ENCODE results near the gene ANO7.

Gene ANO7

DNA sequence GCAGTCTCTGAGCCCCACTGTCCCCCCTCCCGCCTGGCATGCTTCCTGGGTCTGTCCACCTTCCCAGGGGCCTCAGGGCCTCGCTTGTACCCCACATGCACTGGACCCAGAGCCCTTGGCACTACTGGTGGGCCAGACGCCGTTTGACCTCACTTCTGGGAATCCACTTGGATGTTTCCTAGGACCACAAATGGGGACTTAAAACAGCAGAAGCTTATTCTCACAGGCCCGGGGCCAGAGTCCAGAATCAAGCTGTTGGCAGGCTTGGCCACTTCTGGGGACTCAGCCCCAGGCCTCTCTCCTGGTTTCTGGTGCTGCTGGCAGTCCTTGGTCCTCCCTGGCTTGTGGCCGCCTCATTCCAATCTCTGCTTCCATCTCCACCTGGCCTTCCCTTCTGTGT lies 19.6 kb downstream of the ANO7 start:
- no peak for DNase-seq (ENCODE audit: low spot score)

DNA sequence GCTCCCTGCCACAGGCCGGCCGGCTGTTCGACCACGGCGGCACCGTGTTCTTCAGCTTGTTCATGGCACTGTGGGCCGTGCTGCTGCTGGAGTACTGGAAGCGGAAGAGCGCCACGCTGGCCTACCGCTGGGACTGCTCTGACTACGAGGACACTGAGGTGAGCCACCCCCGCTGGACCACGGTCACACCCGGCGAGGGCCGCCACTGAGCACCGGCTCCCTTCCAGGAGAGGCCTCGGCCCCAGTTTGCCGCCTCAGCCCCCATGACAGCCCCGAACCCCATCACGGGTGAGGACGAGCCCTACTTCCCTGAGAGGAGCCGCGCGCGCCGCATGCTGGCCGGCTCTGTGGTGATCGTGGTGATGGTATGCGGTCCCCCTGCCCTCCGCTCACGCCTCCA lies 20.8 kb downstream of the ANO7 start:
- DNase-seq (ENCODE audit: low spot score), result no peak

GRCh38 chr2:241211276-241211675 lies 22.8 kb downstream of the ANO7 start:
- DNase-seq (ENCODE audit: low spot score), result no peak

DNA sequence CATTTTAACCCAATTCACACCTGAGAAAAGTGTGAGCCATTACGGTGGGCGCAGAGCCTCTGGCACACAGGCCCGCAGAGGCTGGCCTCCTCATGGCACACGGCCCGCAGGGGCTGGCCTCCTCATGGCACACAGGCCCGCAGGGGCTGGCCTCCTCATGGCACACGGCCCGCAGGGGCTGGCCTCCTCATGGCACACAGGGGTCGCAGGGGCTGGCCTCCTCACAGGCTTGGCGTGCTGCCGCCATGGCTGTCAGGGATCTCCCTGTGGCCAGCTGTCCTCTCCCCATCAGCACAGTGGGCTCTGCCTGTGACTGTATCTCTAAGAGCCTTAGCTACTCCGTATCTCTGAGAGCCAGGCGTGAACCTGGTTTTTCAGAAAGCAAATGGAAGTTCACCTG lies 24.6 kb downstream of the ANO7 start:
- DNase-seq (ENCODE audit: low spot score), result no peak

GRCh38 chr2:241213567-241213966 lies 25.1 kb downstream of the ANO7 start:
- no peak for DNase-seq (ENCODE audit: low spot score)

DNA sequence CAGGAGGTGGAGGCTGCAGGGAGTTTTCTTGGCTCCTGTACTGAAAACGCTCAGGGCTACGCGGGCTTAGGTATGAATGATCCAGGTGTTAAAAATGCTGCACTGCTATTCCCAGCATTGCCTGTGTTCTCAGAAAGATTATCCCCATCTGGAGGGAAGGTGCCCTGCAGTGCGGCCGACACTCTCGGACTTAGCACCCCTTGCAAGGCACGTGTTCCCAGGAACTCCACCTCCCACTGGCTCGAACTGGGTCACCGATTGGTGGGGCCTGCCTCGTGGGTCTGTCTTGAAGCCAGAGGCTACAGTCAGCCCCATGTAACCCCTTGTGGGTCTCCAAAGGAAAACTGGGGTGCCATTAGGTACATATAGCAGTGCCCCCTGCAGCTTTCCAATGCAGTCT lies 25.7 kb downstream of the ANO7 start:
- DNase-seq (ENCODE audit: low spot score), result no peak

DNA sequence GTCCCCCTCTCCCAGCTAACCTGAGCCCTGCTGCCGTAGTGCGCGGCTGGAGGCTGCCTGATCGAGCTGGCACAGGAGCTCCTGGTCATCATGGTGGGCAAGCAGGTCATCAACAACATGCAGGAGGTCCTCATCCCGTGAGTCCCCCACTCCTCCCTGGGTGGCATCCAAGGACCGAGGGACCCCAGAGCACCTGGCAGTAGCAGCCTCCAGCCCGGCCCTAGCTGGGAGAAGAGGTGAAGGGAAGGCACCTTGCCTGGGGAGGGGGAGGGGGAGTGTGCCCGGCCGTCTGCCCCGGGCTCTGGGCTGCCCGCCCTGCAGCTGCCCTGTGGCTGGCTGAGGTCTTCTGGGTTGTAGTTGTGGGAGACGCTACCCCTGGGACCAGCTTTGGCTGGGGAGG lies 26.3 kb downstream of the ANO7 start:
- DNase-seq (ENCODE audit: low spot score), result no peak

DNA sequence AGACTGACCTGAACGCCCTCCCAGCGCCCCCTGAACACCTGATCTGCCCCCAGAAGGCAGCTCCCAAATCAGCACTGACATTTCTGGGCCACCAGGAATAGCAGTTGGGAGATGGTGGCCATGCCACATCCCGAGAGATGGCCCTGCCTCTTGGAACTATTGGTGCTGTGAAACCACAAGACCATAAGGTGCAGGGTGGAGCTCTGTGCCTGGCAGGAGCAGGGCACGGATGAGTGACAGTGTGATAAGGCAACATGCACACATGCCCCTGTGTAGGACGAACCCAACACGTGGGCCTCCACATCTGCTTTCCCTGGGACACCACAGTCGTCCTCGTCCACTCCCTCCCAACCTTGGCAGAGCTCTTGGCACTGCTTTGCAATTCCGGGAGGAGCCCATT lies 26.9 kb downstream of the ANO7 start:
- DNase-seq (ENCODE audit: low spot score), result no peak

- DNase-seq (ENCODE audit: low spot score), result no peak
Measured at GRCh38 chr2:241216211-241216761, 27.8 kb downstream of the ANO7 start.

GRCh38 chr2:241217320-241218031 lies 29.0 kb downstream of the ANO7 start:
- peak; percentile 10 for DNase-seq (ENCODE audit: low spot score)

DNA sequence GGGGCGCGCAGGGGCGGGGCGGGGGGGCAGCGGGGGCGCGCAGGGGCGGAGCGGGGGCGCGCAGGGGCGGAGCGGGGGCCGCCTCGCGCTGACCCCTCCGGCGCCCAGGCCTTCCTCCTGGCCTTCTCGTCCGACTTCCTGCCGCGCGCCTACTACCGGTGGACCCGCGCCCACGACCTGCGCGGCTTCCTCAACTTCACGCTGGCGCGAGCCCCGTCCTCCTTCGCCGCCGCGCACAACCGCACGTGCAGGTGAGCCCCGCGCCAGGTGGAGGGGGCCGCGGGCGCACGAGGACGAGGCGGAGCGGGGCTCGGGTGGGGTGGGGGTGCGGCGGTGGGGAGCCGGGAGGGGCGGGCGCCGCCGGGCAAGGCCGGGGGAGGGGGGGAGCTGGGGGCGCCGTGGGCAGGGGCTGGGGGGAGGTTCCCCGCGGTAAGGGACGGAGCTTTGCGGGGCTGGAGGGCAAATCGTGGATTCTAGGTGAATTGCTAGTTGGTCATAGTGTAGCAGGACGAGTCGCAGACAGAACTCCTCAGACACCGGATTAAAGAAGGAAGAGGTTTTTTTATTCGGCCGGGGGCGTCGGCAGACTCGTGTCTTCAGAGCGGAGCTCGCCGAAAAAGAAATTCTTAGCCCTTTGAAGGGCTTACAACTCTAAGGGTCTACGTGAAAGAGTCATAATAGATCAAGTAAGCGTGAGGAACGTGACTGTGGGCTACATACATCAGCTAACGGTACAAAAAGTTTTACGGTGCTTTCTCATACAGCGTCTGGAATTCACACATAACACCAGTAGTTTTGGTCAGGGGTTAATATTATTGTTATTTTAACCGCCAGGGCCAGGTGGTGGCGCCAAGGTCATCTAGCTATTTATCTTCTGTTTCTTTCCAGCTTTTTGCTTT lies 29.9 kb downstream of the ANO7 start:
- DNase-seq (ENCODE audit: low spot score), result peak; percentile 18

DNA sequence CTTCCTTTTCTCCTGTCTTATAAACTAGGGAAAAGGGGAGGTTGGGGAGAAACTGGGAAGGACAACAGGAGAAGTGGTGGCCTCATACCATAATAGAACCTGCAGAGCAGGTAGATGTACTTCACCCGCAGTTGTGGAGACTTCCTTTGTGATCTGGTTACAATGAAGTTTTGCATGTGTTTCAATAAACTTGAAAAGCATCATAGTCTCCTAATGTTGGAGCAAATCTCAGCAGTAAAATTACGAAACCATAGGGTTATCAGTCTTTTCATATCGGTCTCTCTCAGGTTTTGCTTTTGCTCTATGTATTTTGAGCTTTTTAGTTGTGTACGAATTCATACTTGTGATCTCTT lies 30.5 kb downstream of the ANO7 start:
- DNase-seq (ENCODE audit: low spot score), result no peak

- no peak for DNase-seq (ENCODE audit: low spot score)
Measured at GRCh38 chr2:241219856-241220356, 31.4 kb downstream of the ANO7 start.

DNA sequence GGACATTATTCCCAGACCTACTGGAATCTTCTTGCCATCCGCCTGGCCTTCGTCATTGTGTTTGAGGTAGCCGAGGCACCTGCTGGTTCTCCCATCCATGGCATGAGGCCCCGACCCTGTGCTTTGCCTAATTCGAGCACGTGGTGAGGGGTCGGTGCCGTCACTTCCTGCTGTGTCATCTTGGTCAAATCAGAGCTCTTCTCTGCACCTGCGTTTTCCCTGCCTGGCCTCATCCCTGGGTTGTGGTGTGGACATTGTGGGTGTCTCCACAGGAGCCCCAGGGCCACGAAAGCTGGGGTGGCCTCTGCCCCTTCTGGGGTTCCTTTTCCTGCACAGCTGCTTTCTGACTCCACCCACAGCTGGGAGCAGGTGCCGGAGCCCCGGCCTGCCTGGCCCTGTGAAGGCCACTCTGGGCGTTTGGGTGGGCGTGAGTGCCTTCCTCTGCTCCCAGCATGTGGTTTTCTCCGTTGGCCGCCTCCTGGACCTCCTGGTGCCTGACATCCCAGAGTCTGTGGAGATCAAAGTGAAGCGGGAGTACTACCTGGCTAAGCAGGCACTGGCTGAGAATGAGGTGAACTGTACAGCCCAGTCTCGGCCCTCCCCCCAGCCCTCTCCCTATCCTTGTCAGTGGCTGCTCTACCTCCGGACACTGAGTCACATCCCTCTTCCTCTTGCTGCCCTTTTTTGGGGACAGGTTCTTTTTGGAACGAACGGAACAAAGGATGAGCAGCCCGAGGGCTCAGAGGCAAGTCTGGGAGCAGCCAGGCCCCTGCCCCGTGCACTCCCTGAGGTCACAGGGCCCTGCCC lies 34.9 kb downstream of the ANO7 start:
- no peak for DNase-seq (ENCODE audit: low spot score)

DNA sequence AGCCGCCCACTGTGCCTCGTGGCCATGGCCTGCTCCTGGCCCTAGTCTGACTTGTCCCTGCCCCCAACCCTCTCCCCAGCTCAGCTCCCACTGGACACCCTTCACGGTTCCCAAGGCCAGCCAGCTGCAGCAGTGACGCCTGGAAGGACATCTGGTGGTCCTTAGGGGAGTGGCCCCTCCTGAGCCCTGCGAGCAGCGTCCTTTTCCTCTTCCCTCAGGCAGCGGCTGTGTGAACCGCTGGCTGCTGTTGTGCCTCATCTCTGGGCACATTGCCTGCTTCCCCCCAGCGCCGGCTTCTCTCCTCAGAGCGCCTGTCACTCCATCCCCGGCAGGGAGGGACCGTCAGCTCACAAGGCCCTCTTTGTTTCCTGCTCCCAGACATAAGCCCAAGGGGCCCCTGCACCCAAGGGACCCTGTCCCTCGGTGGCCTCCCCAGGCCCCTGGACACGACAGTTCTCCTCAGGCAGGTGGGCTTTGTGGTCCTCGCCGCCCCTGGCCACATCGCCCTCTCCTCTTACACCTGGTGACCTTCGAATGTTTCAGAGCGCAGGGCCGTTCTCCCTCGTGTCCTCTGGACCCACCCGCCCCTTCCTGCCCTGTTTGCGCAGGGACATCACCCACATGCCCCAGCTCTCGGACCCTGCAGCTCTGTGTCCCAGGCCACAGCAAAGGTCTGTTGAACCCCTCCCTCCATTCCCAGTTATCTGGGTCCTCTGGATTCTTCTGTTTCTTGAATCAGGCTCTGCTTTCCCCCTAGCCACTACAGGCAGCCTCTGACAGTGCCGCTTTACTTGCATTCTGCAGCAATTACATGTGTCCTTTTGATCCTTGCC lies 35.8 kb downstream of the ANO7 start:
- no peak for DNase-seq (ENCODE audit: low spot score)

DNA sequence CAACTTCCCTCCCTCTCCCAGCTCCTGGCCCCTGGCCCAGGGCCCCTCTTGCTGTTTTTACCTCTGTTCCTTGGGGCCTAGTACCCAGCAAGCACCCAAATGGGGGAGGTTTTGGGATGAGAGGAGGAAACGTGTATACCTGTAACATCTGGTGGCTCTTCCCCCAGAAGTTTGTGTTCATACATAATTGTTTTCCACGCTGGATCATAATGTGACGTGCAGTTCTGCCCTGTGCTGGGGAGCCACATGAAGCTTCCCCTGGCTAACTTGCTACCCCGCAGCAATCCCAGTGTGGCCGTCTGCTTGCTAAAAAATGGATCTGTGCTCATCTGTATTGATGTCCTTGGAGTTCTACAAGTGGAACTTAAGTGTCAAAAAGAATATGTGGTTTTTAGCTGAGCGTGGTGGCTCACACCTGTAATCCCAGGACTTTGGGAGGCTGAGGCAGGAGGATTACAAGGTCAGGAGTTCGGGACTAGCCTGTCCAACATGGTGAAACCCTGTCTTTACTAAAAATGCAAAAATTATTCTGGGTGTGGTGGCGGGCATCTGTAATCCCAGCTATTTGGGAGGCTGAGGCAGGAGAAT lies 36.5 kb downstream of the ANO7 start:
- no peak for DNase-seq (ENCODE audit: low spot score)

GRCh38 chr2:241225545-241225944 lies 37.1 kb downstream of the ANO7 start:
- no peak for DNase-seq (ENCODE audit: low spot score)

GRCh38 chr2:241225983-241226382 lies 37.5 kb downstream of the ANO7 start:
- no peak for DNase-seq (ENCODE audit: low spot score)

- DNase-seq (ENCODE audit: low spot score), result no peak
Measured at GRCh38 chr2:241226723-241227572, 38.5 kb downstream of the ANO7 start.

DNA sequence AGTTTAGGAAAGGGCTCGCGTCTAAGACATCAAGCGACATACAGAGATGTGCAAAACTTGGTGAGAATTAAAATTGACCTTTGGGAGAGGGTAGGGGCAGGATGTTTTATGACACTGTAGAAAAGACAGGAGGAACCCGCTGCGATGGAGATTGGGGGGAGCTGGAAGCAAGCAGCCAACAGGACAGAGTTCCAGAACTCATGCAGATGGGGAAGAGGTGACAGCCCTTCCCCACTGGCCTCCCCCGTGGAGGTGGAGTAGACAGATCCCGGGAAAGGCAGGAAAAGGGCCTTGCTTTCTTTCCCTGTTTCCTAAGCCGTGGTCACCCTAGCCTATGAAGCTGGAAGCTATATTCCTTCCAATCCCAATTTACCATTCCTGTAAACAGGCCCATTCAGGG lies 39.1 kb downstream of the ANO7 start:
- no peak for DNase-seq (ENCODE audit: low spot score)
